GM12892 (cell line): ENCODE data around the gene ELF2.
"Not testable (repeated sequence)": the region's sequence is repeated elsewhere in the genome, so short reads cannot be mapped to it uniquely, and the experiment has no call there.

ENCODE experiments used
- DNase-seq: peaks from one replicate; pipeline ENCODE4 v3.0.0; 2011; ENCODE audit not compliant: insufficient read length
- FAIRE-seq: peaks from 2 replicates; lab custom pipeline; 2011; peaks lifted over from hg19 to GRCh38; lab: Jason Lieb, UNC
- POLR2A ChIP-seq: IDR thresholded peaks from 2 replicates; pipeline ENCODE4 v1.6.1; 2011; ENCODE audit warnings: low read depth, low read length, control low read depth
- POLR2AphosphoS5 ChIP-seq: IDR thresholded peaks from 2 replicates; pipeline ENCODE4 v1.6.1; 2011; ENCODE audit warnings: low read depth, low read length, control low read depth
- TAF1 ChIP-seq: IDR thresholded peaks from 2 replicates; pipeline ENCODE4 v1.6.1; 2011; ENCODE audit warnings: low read depth, mild to moderate bottlenecking, control low read depth, low read length, borderline replicate concordance

ELF2 gene

DNA sequence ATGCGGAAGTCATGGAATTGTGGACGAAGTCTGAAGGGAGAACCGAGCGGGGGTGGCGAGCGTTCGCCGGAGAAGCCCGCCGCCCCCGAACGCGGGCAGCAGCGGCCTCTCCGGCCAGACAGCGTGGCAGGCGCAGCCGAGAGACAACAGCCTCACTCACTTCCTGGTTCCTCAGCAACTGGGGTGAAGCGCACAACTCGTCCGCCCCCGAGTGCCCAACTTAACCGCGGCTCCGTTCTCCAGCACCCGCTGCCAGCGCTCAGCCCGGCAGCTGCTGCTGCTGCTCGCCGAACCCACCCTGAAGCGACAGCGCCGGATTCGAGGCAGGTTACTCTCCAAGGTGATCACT lies 93.4 kb downstream of the ELF2 start:
- DNase-seq (peak; percentile 40), FAIRE-seq (no peak)
- TF ChIP-seq POLR2AphosphoS5 (no peak; the same call in 1 of the 2 replicates), TAF1 (peak; percentile 75), POLR2A (peak; percentile 34; the same call in 1 of the 2 replicates)

- FAIRE-seq: peak; percentile 99
- DNase-seq: peak; percentile 71
- TF ChIP-seq POLR2AphosphoS5 (peak; percentile 21), TAF1 (peak; percentile 19; the same call in 1 of the 2 replicates), POLR2A (peak; percentile 54; the same call in 1 of the 2 replicates)
These were observed 94.0 kb downstream of the ELF2 start for GRCh38 chr4:139082750-139083606.

DNA sequence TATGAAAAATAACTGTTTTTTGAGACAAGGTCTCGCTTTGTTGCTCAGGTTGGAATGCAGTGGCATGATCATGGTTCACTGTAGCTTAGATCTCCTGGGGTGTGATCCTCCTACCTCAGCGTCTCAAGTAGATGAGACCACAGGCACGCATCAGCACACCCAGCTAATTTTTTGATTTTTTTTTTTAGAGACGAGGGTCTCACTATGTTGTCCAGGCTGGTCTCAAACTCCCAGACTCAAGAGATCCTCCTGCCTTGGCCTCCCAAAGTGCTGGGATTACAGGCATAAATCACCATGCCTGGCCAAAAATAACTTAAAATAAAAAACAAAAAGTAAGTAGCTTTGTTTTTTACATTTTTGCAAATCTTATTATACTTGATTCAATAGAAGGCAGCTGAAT lies 98.1 kb downstream of the ELF2 start:
- DNase-seq (no peak), FAIRE-seq (no peak)
- TF ChIP-seq TAF1: no peak

GRCh38 chr4:139077567-139078355 lies 99.3 kb downstream of the ELF2 start:
- no peak for FAIRE-seq
- TF ChIP-seq POLR2A (no peak), TAF1 (no peak)
- no peak for DNase-seq

DNA sequence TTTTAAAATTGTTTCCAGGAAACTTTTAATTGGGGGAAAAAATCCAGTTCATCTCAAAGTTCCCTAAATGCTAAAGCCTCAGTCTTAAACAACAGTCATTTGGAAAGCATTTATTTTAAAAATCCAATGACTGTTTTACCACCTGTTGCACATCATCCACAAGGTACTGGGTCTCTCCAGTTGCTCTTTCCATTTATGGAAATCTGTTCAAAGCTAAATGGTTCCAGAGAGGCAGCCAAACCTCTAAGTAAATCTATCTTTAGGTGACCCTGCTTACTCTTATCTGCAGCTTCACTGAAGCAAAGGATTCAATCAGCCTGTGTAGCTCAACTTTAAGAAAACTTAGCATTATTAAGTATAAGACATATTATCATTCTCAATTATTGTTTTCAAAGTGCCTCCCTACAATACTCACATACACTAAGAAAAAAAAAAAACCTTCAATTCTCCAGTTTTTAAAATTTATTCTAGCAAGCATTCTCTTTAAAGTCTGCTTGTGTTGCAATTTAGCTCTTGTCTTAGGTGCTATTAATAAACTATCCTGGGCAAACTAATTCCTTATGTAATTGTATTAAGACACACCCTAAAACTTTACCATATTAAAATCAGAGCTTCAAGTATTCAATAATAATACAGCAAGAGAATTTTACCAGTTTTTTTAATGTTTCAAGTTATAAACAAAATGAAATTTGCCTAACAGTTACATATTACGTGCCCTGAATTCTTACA lies 100.8 kb downstream of the ELF2 start:
- DNase-seq: no peak
- no peak for FAIRE-seq
- TF ChIP-seq POLR2AphosphoS5: no peak
- no peak for TF ChIP-seq TAF1
- TF ChIP-seq POLR2A: no peak

DNA sequence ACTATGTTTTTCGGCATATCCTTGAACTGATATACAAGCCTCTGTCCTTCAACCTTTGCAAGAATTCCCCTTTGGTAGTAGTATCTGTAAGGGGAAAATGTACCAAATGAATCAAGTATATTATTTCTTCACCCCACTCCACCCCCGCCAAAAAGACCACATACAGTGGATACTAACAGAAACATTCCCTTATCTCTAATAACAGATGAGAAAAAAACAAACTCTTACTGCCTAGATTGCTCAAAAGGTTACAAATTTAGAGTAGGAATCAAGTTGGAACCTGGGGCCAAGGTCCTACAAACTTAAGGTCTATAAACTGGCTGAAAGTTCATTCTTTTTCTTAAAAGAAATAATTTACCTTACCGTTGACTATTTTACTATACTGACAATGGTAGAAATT lies 116.4 kb downstream of the ELF2 start:
- no peak for TF ChIP-seq POLR2AphosphoS5
- no peak for TF ChIP-seq TAF1
- no peak for TF ChIP-seq POLR2A
- DNase-seq (no peak), FAIRE-seq (no peak)

GRCh38 chr4:139059026-139059425 lies 118.0 kb downstream of the ELF2 start:
- not testable (repeated sequence) for FAIRE-seq, DNase-seq

GRCh38 chr4:139054791-139055505 lies 122.1 kb downstream of the ELF2 start:
- DNase-seq (no peak), FAIRE-seq (no peak)
- no peak for TF ChIP-seq POLR2A
- no peak for TF ChIP-seq TAF1
- TF ChIP-seq POLR2AphosphoS5: no peak

- TF ChIP-seq TAF1: no peak
- no peak for TF ChIP-seq POLR2AphosphoS5
- no peak for TF ChIP-seq POLR2A
- DNase-seq (no peak), FAIRE-seq (no peak)
These were observed 123.1 kb downstream of the ELF2 start for GRCh38 chr4:139053909-139054308.

DNA sequence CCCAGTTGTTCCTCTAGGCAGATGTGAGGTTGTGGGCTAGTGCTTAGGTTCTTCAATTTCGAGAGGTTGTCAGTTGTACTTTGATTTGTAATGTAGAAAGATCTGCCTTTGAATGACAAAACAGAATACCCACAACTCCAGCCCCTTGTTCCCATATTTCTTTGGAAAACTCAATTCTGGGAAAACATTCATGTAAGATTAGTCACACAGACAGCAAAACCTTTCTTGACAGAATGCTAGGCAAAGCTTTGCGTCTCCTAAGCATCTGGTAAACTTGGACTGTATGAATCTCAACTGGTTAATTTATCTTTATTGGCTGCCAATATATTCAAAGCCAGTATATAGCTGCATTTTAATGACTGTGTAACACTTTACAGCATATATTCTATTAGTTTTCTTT lies 126.6 kb downstream of the ELF2 start:
- TF ChIP-seq POLR2AphosphoS5: no peak
- no peak for TF ChIP-seq POLR2A
- no peak for TF ChIP-seq TAF1
- FAIRE-seq (no peak), DNase-seq (no peak)

DNA sequence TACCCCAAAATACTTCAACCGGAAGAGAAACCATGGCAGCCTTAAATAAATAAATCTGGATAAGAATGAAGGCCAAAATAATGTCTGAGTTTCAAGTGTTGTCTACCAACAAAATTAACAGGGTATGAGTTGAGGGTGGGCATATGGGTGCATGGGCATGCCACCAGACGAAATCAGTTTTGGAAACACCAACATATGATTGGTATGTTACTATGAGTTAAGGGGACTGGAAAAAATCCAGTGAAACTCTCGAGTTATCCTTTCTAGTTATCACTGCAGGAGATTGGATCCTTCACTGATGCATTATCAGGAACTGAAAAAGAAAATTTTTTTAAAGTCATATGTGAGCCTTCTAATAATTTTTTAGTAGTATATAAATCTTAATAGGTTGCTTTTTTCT lies 129.0 kb downstream of the ELF2 start:
- no peak for TF ChIP-seq POLR2A
- FAIRE-seq (no peak), DNase-seq (no peak)

DNA sequence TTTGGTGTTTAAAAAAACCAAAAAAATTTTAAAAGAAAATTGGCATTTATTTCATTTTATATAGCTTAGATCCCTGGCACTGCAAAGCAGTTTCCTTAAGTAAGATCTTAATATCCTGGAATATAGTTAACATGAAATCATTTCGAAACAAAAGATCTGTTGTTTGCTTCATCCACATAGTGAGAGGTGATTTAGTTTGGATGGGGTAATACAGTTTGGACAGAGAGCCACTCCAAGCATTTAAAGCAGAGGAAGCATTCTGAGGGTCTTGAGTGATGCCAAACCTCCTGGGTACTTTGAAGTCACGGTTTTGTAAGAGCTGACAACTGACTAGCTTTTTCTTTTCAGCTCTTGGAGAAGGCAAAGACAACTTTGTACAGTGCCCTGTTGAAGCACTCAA lies 132.7 kb downstream of the ELF2 start:
- DNase-seq: no peak
- no peak for FAIRE-seq
- TF ChIP-seq POLR2AphosphoS5 (no peak), POLR2A (no peak), TAF1 (no peak)
